Esophagus squamous epithelium (tissue), 4 donors: ENCODE data around the gene SPINDOC.
"Not testable (repeated sequence)": the region's sequence is repeated elsewhere in the genome, so short reads cannot be mapped to it uniquely, and the experiment has no call there.

Experiments
- CTCF ChIP-seq, 6 experiments: fragments of 450-650 bp in 4 of 6; fragments of 200-600 bp in 2 of 6; sonication (generic) in 2 of 6; IDR thresholded peaks; one replicate each; pipeline ENCODE4 v1.5.1; 2016 to 2019; ENCODE audit warnings: antibody characterized with exemption in 6 of 6, mild to moderate bottlenecking in 4 of 6, moderate library complexity in 4 of 6
- POLR2A ChIP-seq, 4 donors: fragments of 450-650 bp; IDR thresholded peaks; one replicate each; pipeline ENCODE4 v1.6.1; 2017; ENCODE audit warnings: antibody characterized with exemption in 4 of 4, mild to moderate bottlenecking in 4 of 4, moderate library complexity in 3 of 4

- not testable (repeated sequence) for TF ChIP-seq CTCF, POLR2A (IDR thresholded peaks at IDR 0.05)
Observed at GRCh38 chr11:63863620-63864019, 50.4 kb downstream of the SPINDOC start.
